Mammary epithelial cell (primary cell): ENCODE data around the gene DPF3.

Experiments used
- EZH2 ChIP-seq: IDR thresholded peaks from 2 replicates; pipeline ENCODE4 v1.6.1; 2012; ENCODE audit warnings: low read length, inconsistent platforms, borderline replicate concordance
- TF ChIP-seq, protein P1 (sequence below), 2 donors: IDR thresholded peaks in 1 of 2; conservative IDR thresholded peaks in 1 of 2; 2 replicates each; pipeline ENCODE4 v1.5.1; 2011 to 2012; ENCODE audit warnings: inconsistent platforms in 2 of 2, low read length in 2 of 2, mild to moderate bottlenecking in 2 of 2, control low read depth in 1 of 2, low read depth in 1 of 2; ENCODE audit not compliant: insufficient read depth in 1 of 2; ENCODE audit errors: extremely low read depth in 1 of 2

DNA sequence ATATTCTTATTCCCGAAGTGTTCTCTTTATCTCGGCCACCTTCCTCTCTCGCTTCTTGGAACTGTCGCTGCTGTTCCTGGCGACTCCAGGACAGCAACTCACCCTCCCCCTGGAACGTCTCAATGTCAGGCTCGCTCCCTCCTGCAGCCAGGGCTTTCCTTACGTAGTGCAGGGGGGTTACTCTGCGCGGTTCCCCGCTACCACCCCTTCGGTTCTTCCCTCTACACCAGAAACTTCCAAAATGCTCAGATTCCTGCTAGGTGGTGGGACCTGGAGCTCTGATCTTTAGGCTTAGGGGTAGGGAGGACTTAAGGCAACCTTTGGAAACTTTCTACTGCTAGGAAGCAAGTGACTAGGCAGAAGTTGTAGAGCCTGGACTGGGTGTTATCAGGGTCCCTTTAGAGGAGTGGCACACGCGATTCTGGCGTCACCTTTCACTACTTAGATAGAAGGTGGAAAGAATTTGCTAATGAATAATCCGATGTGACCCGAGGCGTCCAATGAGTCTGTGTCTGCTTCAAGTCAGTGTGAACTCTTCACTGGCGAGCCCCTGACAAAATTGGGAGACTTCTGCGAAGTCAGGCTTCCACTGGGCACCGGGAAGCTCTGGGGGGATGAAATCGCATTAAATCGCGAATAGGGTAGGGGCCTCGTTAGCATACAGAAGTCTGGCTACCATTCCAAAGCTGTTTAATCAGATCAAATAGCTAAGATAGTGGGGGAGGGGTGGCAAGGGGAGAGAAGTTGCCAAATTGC is 900 bp upstream of the DPF3 start:
- TF ChIP-seq, protein P1, sequence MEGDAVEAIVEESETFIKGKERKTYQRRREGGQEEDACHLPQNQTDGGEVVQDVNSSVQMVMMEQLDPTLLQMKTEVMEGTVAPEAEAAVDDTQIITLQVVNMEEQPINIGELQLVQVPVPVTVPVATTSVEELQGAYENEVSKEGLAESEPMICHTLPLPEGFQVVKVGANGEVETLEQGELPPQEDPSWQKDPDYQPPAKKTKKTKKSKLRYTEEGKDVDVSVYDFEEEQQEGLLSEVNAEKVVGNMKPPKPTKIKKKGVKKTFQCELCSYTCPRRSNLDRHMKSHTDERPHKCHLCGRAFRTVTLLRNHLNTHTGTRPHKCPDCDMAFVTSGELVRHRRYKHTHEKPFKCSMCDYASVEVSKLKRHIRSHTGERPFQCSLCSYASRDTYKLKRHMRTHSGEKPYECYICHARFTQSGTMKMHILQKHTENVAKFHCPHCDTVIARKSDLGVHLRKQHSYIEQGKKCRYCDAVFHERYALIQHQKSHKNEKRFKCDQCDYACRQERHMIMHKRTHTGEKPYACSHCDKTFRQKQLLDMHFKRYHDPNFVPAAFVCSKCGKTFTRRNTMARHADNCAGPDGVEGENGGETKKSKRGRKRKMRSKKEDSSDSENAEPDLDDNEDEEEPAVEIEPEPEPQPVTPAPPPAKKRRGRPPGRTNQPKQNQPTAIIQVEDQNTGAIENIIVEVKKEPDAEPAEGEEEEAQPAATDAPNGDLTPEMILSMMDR (conservative IDR thresholded peaks at IDR 0.05 in 1 of 2, IDR thresholded peaks at IDR 0.05 in 1 of 2; ENCODE audit: extremely low read depth in 1 of 2, insufficient read depth in 1 of 2, low read depth in 1 of 2, low read length in 2 of 2) = no peak
- no peak for TF ChIP-seq EZH2
